NCI-H526 (cell line): ENCODE results near the gene TMEM253.
A peak's percentile ranks its signal among the peaks of the same experiment; 100 is the strongest.

ENCODE experiments used
- DNase-seq, 2 experiments: peaks; one replicate each; lab custom pipeline; 2025; lab: John Stamatoyannopoulos, UW

Gene TMEM253

GRCh38 chr14:21071225-21072030 lies 29.4 kb upstream of the TMEM253 start:
- DNase-seq, result peak; percentile 32 to 86

GRCh38 chr14:21072031-21072473 lies 28.8 kb upstream of the TMEM253 start:
- DNase-seq, result no peak

GRCh38 chr14:21072781-21073339 lies 28.0 kb upstream of the TMEM253 start:
- DNase-seq, result no peak

GRCh38 chr14:21073921-21074320 lies 26.9 kb upstream of the TMEM253 start:
- no peak for DNase-seq

GRCh38 chr14:21074398-21075272 lies 26.2 kb upstream of the TMEM253 start:
- no peak for DNase-seq

- no peak for DNase-seq
Measured at GRCh38 chr14:21075719-21076437, 25.0 kb upstream of the TMEM253 start.

GRCh38 chr14:21077672-21078071 lies 23.2 kb upstream of the TMEM253 start:
- no peak for DNase-seq

GRCh38 chr14:21078287-21078686 lies 22.6 kb upstream of the TMEM253 start:
- DNase-seq, result no peak

- DNase-seq, result no peak
Measured at GRCh38 chr14:21078726-21079125, 22.1 kb upstream of the TMEM253 start.

- DNase-seq, result no peak
Measured at GRCh38 chr14:21081521-21082142, 19.2 kb upstream of the TMEM253 start.

GRCh38 chr14:21083565-21084325 lies 17.1 kb upstream of the TMEM253 start:
- DNase-seq, result no peak

- DNase-seq, result no peak
Measured at GRCh38 chr14:21084396-21084795, 16.5 kb upstream of the TMEM253 start.

- no peak for DNase-seq
Measured at GRCh38 chr14:21084998-21085853, 15.6 kb upstream of the TMEM253 start.

- DNase-seq, result no peak
Measured at GRCh38 chr14:21086908-21087293, 14.0 kb upstream of the TMEM253 start.

- DNase-seq, result no peak
Measured at GRCh38 chr14:21087294-21088091, 13.4 kb upstream of the TMEM253 start.

- DNase-seq, result no peak
Measured at GRCh38 chr14:21088687-21089086, 12.2 kb upstream of the TMEM253 start.

- DNase-seq, result no peak
Measured at GRCh38 chr14:21089271-21089670, 11.6 kb upstream of the TMEM253 start.

- no peak for DNase-seq
Measured at GRCh38 chr14:21089877-21090193, 11.0 kb upstream of the TMEM253 start.
